D721Med (cell line): ENCODE results near the gene PIGA.
"Not testable (repeated sequence)": the region's sequence is repeated elsewhere in the genome, so short reads cannot be mapped to it uniquely, and the experiment has no call there.

Experiments used
- DNase-seq: peaks from one replicate; pipeline ENCODE4 v3.0.0; 2011; ENCODE audit warnings: low spot score; ENCODE audit not compliant: insufficient read length
- FAIRE-seq: peaks from 2 replicates; lab custom pipeline; 2011; peaks lifted over from hg19 to GRCh38; lab: Jason Lieb, UNC
- CTCF ChIP-seq: IDR thresholded peaks from 2 replicates; pipeline ENCODE4 v1.5.1; 2012; ENCODE audit warnings: mild to moderate bottlenecking, control low read depth; ENCODE audit not compliant: insufficient read depth; ENCODE audit errors: missing control alignments

The PIGA gene

GRCh38 chrX:15321447-15321846, 13.9 kb downstream of the PIGA start:
- no peak for FAIRE-seq
- TF ChIP-seq CTCF: no peak
- no peak for DNase-seq

GRCh38 chrX:15320297-15320696, 15.0 kb downstream of the PIGA start:
- DNase-seq: no peak
- no peak for TF ChIP-seq CTCF
- peak; percentile 79 for FAIRE-seq

- FAIRE-seq: no peak
These were observed 16.2 kb downstream of the PIGA start for GRCh38 chrX:15319075-15319474.

GRCh38 chrX:15315509-15315908, 19.8 kb downstream of the PIGA start, which contains the start of gene ASB11:
ASB11 (minus strand) TSS chrX:15315640; CDS start chrX:15315605, 35 bp downstream.
- FAIRE-seq (no peak), DNase-seq (no peak)
- no peak for TF ChIP-seq CTCF

More at GRCh38 chrX:15319075-15319474, 16.2 kb downstream of the PIGA start:
- TF ChIP-seq CTCF: no peak
- DNase-seq: no peak

- no peak for FAIRE-seq
- no peak for DNase-seq
- TF ChIP-seq CTCF: no peak
These were observed 20.9 kb downstream of the PIGA start for GRCh38 chrX:15314472-15314871.

- DNase-seq (no peak), FAIRE-seq (no peak)
- TF ChIP-seq CTCF: no peak
These were observed 24.2 kb downstream of the PIGA start for GRCh38 chrX:15311119-15311518.

GRCh38 chrX:15310117-15310516, 25.2 kb downstream of the PIGA start:
- FAIRE-seq: no peak

GRCh38 chrX:15305899-15306298, 29.4 kb downstream of the PIGA start:
- FAIRE-seq, DNase-seq: not testable (repeated sequence)

More at GRCh38 chrX:15310117-15310516, 25.2 kb downstream of the PIGA start:
- TF ChIP-seq CTCF: no peak
- DNase-seq: no peak
